ENCODE results near the gene CLEC16A. TPM values are rescaled to one million over a fixed set of nuclear protein-coding genes. Genes with fewer than 3 reads are reported as not detected.

CLEC16A gene
- total and polyA plus RNA-seq, 8 donors: 8.1 to 17.2 (median 10.7) TPM

GRCh38 chr16:11156401-11156800, 212.0 kb downstream of the CLEC16A start:
- 79 to 86% methylated on average over 9 of the region's 9 CpGs for WGBS, 2 donors
- Histone ChIP-seq H3K4me1 (no peaks in the 10 kb centered on the region), H3K27ac (no peak overlapping the region), H3K4me3 (no peak overlapping the region), H3K9me3 (no peaks in the 10 kb centered on the region), H3K36me3 (no peaks in the 10 kb centered on the region), H3K27me3 (no peaks in the 10 kb centered on the region)
- DNase-seq (no peak), ATAC-seq (no peak), FAIRE-seq (no peak)
- TF ChIP-seq CTCF (IDR thresholded peaks at IDR 0.05): no peak
- intact Hi-C loops (cut with DNase I): no loop called here

- Histone ChIP-seq H3K4me3 (no peak overlapping the region), H3K36me3 (no peaks in the 10 kb centered on the region), H3K27me3 (no peaks in the 10 kb centered on the region), H3K4me1 (no peaks in the 10 kb centered on the region), H3K9me3 (no peaks in the 10 kb centered on the region), H3K27ac (no peak overlapping the region)
- no peak for DNase-seq
- intact Hi-C loops (cut with DNase I): no loop called here
- FAIRE-seq: no peak
- TF ChIP-seq CTCF (IDR thresholded peaks at IDR 0.05): no peak
- no peak for ATAC-seq
- 87 to 94% methylated on average over 7 of the region's 7 CpGs for WGBS, 2 donors
Measured at GRCh38 chr16:11157143-11157542, 212.8 kb downstream of the CLEC16A start.

GRCh38 chr16:11158018-11158417, 213.7 kb downstream of the CLEC16A start:
- Histone ChIP-seq H3K4me1 (no peaks in the 10 kb centered on the region), H3K36me3 (no peaks in the 10 kb centered on the region), H3K27me3 (no peaks in the 10 kb centered on the region), H3K9me3 (no peaks in the 10 kb centered on the region), H3K27ac (no peak overlapping the region), H3K4me3 (no peak overlapping the region)
- intact Hi-C loops (cut with DNase I): no loop called here
- TF ChIP-seq CTCF (IDR thresholded peaks at IDR 0.05): no peak
- FAIRE-seq (no peak), ATAC-seq (no peak), DNase-seq (no peak)
- WGBS, 2 donors: 72 to 86% methylated on average over 12 of the region's 12 CpGs

GRCh38 chr16:11159282-11159681, 214.9 kb downstream of the CLEC16A start:
- intact Hi-C loops (cut with DNase I): no loop called here
- ATAC-seq: no peak
- H3K27me3 ChIP-seq: no peaks in the 10 kb centered on the region
- no peak for FAIRE-seq
- no peak overlapping the region for H3K4me3 ChIP-seq
- no peak for DNase-seq
- TF ChIP-seq CTCF (IDR thresholded peaks at IDR 0.05): no peak
- H3K36me3 ChIP-seq: no peaks in the 10 kb centered on the region
- H3K4me1 ChIP-seq: no peaks in the 10 kb centered on the region
- 93 to 94% methylated on average over 4 of the region's 4 CpGs for WGBS, 2 donors
- H3K9me3 ChIP-seq: no peaks in the 10 kb centered on the region
- no peak overlapping the region for H3K27ac ChIP-seq

GRCh38 chr16:11160676-11161115, 216.3 kb downstream of the CLEC16A start:
- no peak overlapping the region for H3K27ac ChIP-seq
- WGBS, 2 donors: 93 to 95% methylated on average over 4 of the region's 4 CpGs

More at GRCh38 chr16:11160676-11161115, 216.3 kb downstream of the CLEC16A start:
- no peaks in the 10 kb centered on the region for H3K36me3 ChIP-seq
- no peak for ATAC-seq
- no peaks in the 10 kb centered on the region for H3K9me3 ChIP-seq
- no peak for FAIRE-seq
- no peaks in the 10 kb centered on the region for H3K4me1 ChIP-seq
- TF ChIP-seq CTCF (IDR thresholded peaks at IDR 0.05): no peak
- DNase-seq: no peak
- H3K27me3 ChIP-seq: no peaks in the 10 kb centered on the region
- no peak overlapping the region for H3K4me3 ChIP-seq
- intact Hi-C loops (cut with DNase I): no loop called here
